22Rv1 (cell line): ENCODE measurements around the gene TERB2.
"Not testable (repeated sequence)": the region's sequence is repeated elsewhere in the genome, so short reads cannot be mapped to it uniquely, and the experiment has no call there.

ENCODE experiments used
- CTCF ChIP-seq: fragments of 450-650 bp; IDR thresholded peaks from 2 replicates; pipeline ENCODE4 v1.5.1; 2017; ENCODE audit warnings: mild to moderate bottlenecking
- ZFX ChIP-seq: fragments of 450-650 bp; IDR thresholded peaks from 2 replicates; pipeline ENCODE4 v1.6.1; 2017; ENCODE audit warnings: antibody characterized with exemption, borderline replicate concordance

- not testable (repeated sequence) for TF ChIP-seq CTCF, ZFX
These were observed 58.6 kb downstream of the TERB2 start for GRCh38 chr15:45015114-45015513.
